ENCODE results near the gene SMG1.
"Not testable (repeated sequence)": the region's sequence is repeated elsewhere in the genome, so short reads cannot be mapped to it uniquely, and the experiment has no call there.

DNA sequence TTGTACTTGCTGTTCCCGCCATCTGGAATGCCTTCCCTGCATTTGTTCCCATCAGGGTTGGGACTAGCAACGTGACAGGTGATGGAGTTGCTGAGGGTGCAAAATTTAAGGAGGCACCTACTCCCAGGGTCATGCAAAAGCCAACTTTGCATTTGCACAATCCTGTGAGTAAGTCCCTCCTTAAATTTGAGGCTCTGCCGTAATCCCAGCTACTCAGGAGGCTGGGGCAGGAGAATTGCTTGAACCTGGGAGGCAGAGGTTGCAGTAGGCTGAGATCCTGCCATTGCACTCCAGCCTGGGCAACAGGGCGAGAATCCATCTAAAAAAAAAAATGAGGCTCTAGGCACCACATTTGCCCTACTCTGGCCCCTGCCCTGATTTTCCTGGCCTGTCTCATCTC lies 3.9 kb upstream of the SMG1 start:
- not testable (repeated sequence) for TF ChIP-seq POLR2A (IDR thresholded peaks at IDR 0.05)
- TF ChIP-seq, protein P1, sequence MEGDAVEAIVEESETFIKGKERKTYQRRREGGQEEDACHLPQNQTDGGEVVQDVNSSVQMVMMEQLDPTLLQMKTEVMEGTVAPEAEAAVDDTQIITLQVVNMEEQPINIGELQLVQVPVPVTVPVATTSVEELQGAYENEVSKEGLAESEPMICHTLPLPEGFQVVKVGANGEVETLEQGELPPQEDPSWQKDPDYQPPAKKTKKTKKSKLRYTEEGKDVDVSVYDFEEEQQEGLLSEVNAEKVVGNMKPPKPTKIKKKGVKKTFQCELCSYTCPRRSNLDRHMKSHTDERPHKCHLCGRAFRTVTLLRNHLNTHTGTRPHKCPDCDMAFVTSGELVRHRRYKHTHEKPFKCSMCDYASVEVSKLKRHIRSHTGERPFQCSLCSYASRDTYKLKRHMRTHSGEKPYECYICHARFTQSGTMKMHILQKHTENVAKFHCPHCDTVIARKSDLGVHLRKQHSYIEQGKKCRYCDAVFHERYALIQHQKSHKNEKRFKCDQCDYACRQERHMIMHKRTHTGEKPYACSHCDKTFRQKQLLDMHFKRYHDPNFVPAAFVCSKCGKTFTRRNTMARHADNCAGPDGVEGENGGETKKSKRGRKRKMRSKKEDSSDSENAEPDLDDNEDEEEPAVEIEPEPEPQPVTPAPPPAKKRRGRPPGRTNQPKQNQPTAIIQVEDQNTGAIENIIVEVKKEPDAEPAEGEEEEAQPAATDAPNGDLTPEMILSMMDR (IDR thresholded peaks at IDR 0.05 in 4 of 5, conservative IDR thresholded peaks at IDR 0.05 in 1 of 5): not testable (repeated sequence)
